ENCODE data around the gene GPR61.

Gene GPR61

GRCh38 chr1:109570414-109570813 lies 30.7 kb downstream of the GPR61 start:
- Histone ChIP-seq H3K27ac (ENCODE audit: low read length, poor library complexity, severe bottlenecking) (no peak overlapping the region), H3K4me1 (ENCODE audit: control insufficient read depth, insufficient read depth, low read depth, low read length) (peaks cover 3% of the 10 kb centered on the region), H2BK15ac (ENCODE audit: low read depth, poor library complexity, severe bottlenecking) (no peak overlapping the region), H2BK5ac (ENCODE audit: low read depth, low read length, poor library complexity, severe bottlenecking) (no peak overlapping the region), H4K91ac (ENCODE audit: low read length) (no peak overlapping the region), H2BK12ac (ENCODE audit: low read length in 2 of 2) (no peak overlapping the region), H3K79me1 (replicated peaks; ENCODE audit: low read length, poor library complexity, severe bottlenecking) (no peaks in the 10 kb centered on the region), H3K36me3 (ENCODE audit: control insufficient read depth in 1 of 2, insufficient read depth in 2 of 2, low read depth in 1 of 2, low read length in 2 of 2) (peaks cover 0 to 17% of the 10 kb centered on the region in 2 experiments), H3K4me3 (ENCODE audit: insufficient read depth in 1 of 2, low read depth in 1 of 2, low read length in 2 of 2) (no peak overlapping the region), H2AFZ (ENCODE audit: low read depth, low read length) (no peak overlapping the region), H3K9ac (ENCODE audit: low read length) (no peak overlapping the region), H3K27me3 (ENCODE audit: control insufficient read depth in 1 of 2, insufficient read depth in 1 of 2, low read length in 2 of 2) (no peaks in the 10 kb centered on the region), H3K14ac (ENCODE audit: low read length in 2 of 2) (no peak overlapping the region), H3K4me2 (ENCODE audit: low read length, poor library complexity, severe bottlenecking) (no peak overlapping the region), H4K8ac (ENCODE audit: low read length) (no peak overlapping the region), H3K23ac (ENCODE audit: low read length in 2 of 2) (no peak overlapping the region), H2AK5ac (ENCODE audit: low read length, severe bottlenecking) (no peak overlapping the region), H3K4ac (ENCODE audit: low read depth in 1 of 2, low read length in 2 of 2) (no peak overlapping the region), H3K18ac (ENCODE audit: low read depth in 1 of 2, low read length in 2 of 2) (no peak overlapping the region), H2BK120ac (ENCODE audit: low read depth, low read length) (no peak overlapping the region), H3K9me3 (ENCODE audit: control insufficient read depth, low read length) (no peaks in the 10 kb centered on the region)
- no peak for DNase-seq
- WGBS, result 76% methylated on average over 3 of the region's 3 CpGs

- H3K27ac ChIP-seq (ENCODE audit: low read length, poor library complexity, severe bottlenecking), result no peak overlapping the region
- no peaks in the 10 kb centered on the region for H3K9me3 ChIP-seq (ENCODE audit: control insufficient read depth, low read length)
- no peak overlapping the region for H2AK5ac ChIP-seq (ENCODE audit: low read length, severe bottlenecking)
- H3K18ac ChIP-seq (ENCODE audit: low read depth in 1 of 2, low read length in 2 of 2), result no peak overlapping the region
- no peaks in the 10 kb centered on the region for H3K4me1 ChIP-seq (ENCODE audit: control insufficient read depth, insufficient read depth, low read depth, low read length)
- H2BK5ac ChIP-seq (ENCODE audit: low read depth, low read length, poor library complexity, severe bottlenecking), result no peak overlapping the region
- no peak overlapping the region for H3K9ac ChIP-seq (ENCODE audit: low read length)
- peaks cover 3 to 38% of the 10 kb centered on the region in 2 experiments for H3K36me3 ChIP-seq (ENCODE audit: control insufficient read depth in 1 of 2, insufficient read depth in 2 of 2, low read depth in 1 of 2, low read length in 2 of 2)
- H2AFZ ChIP-seq (ENCODE audit: low read depth, low read length), result no peak overlapping the region
- no peak overlapping the region for H3K4me2 ChIP-seq (ENCODE audit: low read length, poor library complexity, severe bottlenecking)
- no peak overlapping the region for H2BK15ac ChIP-seq (ENCODE audit: low read depth, poor library complexity, severe bottlenecking)
- H3K14ac ChIP-seq (ENCODE audit: low read length in 2 of 2), result no peak overlapping the region
- H4K91ac ChIP-seq (ENCODE audit: low read length), result no peak overlapping the region
- no peak overlapping the region for H2BK12ac ChIP-seq (ENCODE audit: low read length in 2 of 2)
- H3K27me3 ChIP-seq (ENCODE audit: control insufficient read depth in 1 of 2, insufficient read depth in 1 of 2, low read length in 2 of 2), result no peaks in the 10 kb centered on the region
- DNase-seq, result no peak
- H3K4ac ChIP-seq (ENCODE audit: low read depth in 1 of 2, low read length in 2 of 2), result no peak overlapping the region
- 100% methylated on average over 1 of the region's 2 CpGs for whole genome bisulfite sequencing
- no peak overlapping the region for H3K23ac ChIP-seq (ENCODE audit: low read length in 2 of 2)
- no peak overlapping the region for H3K4me3 ChIP-seq (ENCODE audit: insufficient read depth in 1 of 2, low read depth in 1 of 2, low read length in 2 of 2)
- no peak overlapping the region for H4K8ac ChIP-seq (ENCODE audit: low read length)
- H2BK120ac ChIP-seq (ENCODE audit: low read depth, low read length), result no peak overlapping the region
- no peaks in the 10 kb centered on the region for H3K79me1 ChIP-seq (replicated peaks; ENCODE audit: low read length, poor library complexity, severe bottlenecking)
Observed at GRCh38 chr1:109573785-109574184, 34.1 kb downstream of the GPR61 start.

- H3K9ac ChIP-seq (ENCODE audit: low read length), result no peak overlapping the region
- no peak overlapping the region for H3K14ac ChIP-seq (ENCODE audit: low read length in 2 of 2)
- no peak overlapping the region for H4K8ac ChIP-seq (ENCODE audit: low read length)
- no peak overlapping the region for H4K91ac ChIP-seq (ENCODE audit: low read length)
- no peak overlapping the region for H3K4me2 ChIP-seq (ENCODE audit: low read length, poor library complexity, severe bottlenecking)
- H2BK15ac ChIP-seq (ENCODE audit: low read depth, poor library complexity, severe bottlenecking), result no peak overlapping the region
- peaks cover 14 to 80% of the 10 kb centered on the region in 2 experiments for H3K36me3 ChIP-seq (ENCODE audit: control insufficient read depth in 1 of 2, insufficient read depth in 2 of 2, low read depth in 1 of 2, low read length in 2 of 2)
- no peaks in the 10 kb centered on the region for H3K4me1 ChIP-seq (ENCODE audit: control insufficient read depth, insufficient read depth, low read depth, low read length)
- no peak for DNase-seq
- H3K79me1 ChIP-seq (replicated peaks; ENCODE audit: low read length, poor library complexity, severe bottlenecking), result peaks cover 8% of the 10 kb centered on the region
- H3K4ac ChIP-seq (ENCODE audit: low read depth in 1 of 2, low read length in 2 of 2), result no peak overlapping the region
- peak overlapping the region; percentile 43 for H3K27ac ChIP-seq (ENCODE audit: low read length, poor library complexity, severe bottlenecking)
- H2AFZ ChIP-seq (ENCODE audit: low read depth, low read length), result no peak overlapping the region
- H3K23ac ChIP-seq (ENCODE audit: low read length in 2 of 2), result no peak overlapping the region
- H2AK5ac ChIP-seq (ENCODE audit: low read length, severe bottlenecking), result no peak overlapping the region
- H2BK120ac ChIP-seq (ENCODE audit: low read depth, low read length), result no peak overlapping the region
- no peak overlapping the region for H3K4me3 ChIP-seq (ENCODE audit: insufficient read depth in 1 of 2, low read depth in 1 of 2, low read length in 2 of 2)
- no peak overlapping the region for H2BK5ac ChIP-seq (ENCODE audit: low read depth, low read length, poor library complexity, severe bottlenecking)
- no peaks in the 10 kb centered on the region for H3K27me3 ChIP-seq (ENCODE audit: control insufficient read depth in 1 of 2, insufficient read depth in 1 of 2, low read length in 2 of 2)
- 100% methylated on average over 2 of the region's 3 CpGs for WGBS
- no peak overlapping the region for H2BK12ac ChIP-seq (ENCODE audit: low read length in 2 of 2)
- H3K9me3 ChIP-seq (ENCODE audit: control insufficient read depth, low read length), result no peaks in the 10 kb centered on the region
- H3K18ac ChIP-seq (ENCODE audit: low read depth in 1 of 2, low read length in 2 of 2), result no peak overlapping the region
Observed at GRCh38 chr1:109578947-109579443, 39.3 kb downstream of the GPR61 start.

- Histone ChIP-seq H3K27ac (ENCODE audit: low read length, poor library complexity, severe bottlenecking) (no peak overlapping the region), H2BK15ac (ENCODE audit: low read depth, poor library complexity, severe bottlenecking) (no peak overlapping the region), H3K18ac (ENCODE audit: low read depth in 1 of 2, low read length in 2 of 2) (no peak overlapping the region), H2AK5ac (ENCODE audit: low read length, severe bottlenecking) (no peak overlapping the region), H3K23ac (ENCODE audit: low read length in 2 of 2) (no peak overlapping the region), H3K4me1 (ENCODE audit: control insufficient read depth, insufficient read depth, low read depth, low read length) (no peaks in the 10 kb centered on the region), H3K4ac (ENCODE audit: low read depth in 1 of 2, low read length in 2 of 2) (no peak overlapping the region), H3K14ac (ENCODE audit: low read length in 2 of 2) (no peak overlapping the region), H3K36me3 (ENCODE audit: control insufficient read depth in 1 of 2, insufficient read depth in 2 of 2, low read depth in 1 of 2, low read length in 2 of 2) (peaks cover 14 to 80% of the 10 kb centered on the region in 2 experiments), H2BK5ac (ENCODE audit: low read depth, low read length, poor library complexity, severe bottlenecking) (no peak overlapping the region), H3K4me2 (ENCODE audit: low read length, poor library complexity, severe bottlenecking) (no peak overlapping the region), H3K4me3 (ENCODE audit: insufficient read depth in 1 of 2, low read depth in 1 of 2, low read length in 2 of 2) (no peak overlapping the region), H3K9ac (ENCODE audit: low read length) (no peak overlapping the region), H3K79me1 (replicated peaks; ENCODE audit: low read length, poor library complexity, severe bottlenecking) (peaks cover 8% of the 10 kb centered on the region), H4K91ac (ENCODE audit: low read length) (no peak overlapping the region), H2BK12ac (ENCODE audit: low read length in 2 of 2) (no peak overlapping the region), H2AFZ (ENCODE audit: low read depth, low read length) (no peak overlapping the region), H4K8ac (ENCODE audit: low read length) (no peak overlapping the region), H3K27me3 (ENCODE audit: control insufficient read depth in 1 of 2, insufficient read depth in 1 of 2, low read length in 2 of 2) (no peaks in the 10 kb centered on the region), H2BK120ac (ENCODE audit: low read depth, low read length) (no peak overlapping the region), H3K9me3 (ENCODE audit: control insufficient read depth, low read length) (no peaks in the 10 kb centered on the region)
- DNase-seq, result no peak
- WGBS, result 85% methylated on average over 1 of the region's 1 CpG
Observed at GRCh38 chr1:109579491-109579890, 39.8 kb downstream of the GPR61 start.

Measured in mesenchymal stem cell (in vitro differentiated cells and primary cell).